B cell (primary cell): ENCODE measurements around the gene DPM2.

Experiments
- EZH2 ChIP-seq: IDR thresholded peaks from 2 replicates; pipeline ENCODE4 v1.6.1; 2012; ENCODE audit warnings: borderline replicate concordance, low read depth, mild to moderate bottlenecking, moderate library complexity, low read length; ENCODE audit not compliant: insufficient read depth, poor library complexity, severe bottlenecking
- TF ChIP-seq, protein P1 (sequence below): fragments of 200-600 bp; IDR thresholded peaks from one replicate; pipeline ENCODE4 v1.8.0; 2022; ENCODE audit warnings: antibody characterized with exemption, mild to moderate bottlenecking

DNA sequence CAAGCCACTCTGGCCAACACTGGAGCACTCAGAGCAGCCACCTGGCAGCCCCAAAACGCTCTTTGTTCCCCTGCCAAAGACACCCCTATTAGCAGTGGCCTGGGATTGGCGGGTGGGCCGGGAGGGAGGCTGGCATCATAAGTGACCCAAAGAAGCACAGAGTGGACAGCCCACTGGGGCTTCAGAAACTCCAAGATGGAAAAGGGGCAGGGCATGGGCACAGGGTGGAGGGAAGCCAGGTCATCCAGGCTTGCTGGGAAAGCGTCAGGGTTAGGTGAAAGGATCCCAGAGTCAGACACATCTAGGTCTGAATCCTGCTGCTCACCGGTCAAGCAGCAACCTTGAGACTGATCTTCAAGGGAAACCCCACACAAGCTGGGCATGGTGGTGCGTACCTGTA, 28.3 kb upstream of the DPM2 start:
- TF ChIP-seq, protein P1, sequence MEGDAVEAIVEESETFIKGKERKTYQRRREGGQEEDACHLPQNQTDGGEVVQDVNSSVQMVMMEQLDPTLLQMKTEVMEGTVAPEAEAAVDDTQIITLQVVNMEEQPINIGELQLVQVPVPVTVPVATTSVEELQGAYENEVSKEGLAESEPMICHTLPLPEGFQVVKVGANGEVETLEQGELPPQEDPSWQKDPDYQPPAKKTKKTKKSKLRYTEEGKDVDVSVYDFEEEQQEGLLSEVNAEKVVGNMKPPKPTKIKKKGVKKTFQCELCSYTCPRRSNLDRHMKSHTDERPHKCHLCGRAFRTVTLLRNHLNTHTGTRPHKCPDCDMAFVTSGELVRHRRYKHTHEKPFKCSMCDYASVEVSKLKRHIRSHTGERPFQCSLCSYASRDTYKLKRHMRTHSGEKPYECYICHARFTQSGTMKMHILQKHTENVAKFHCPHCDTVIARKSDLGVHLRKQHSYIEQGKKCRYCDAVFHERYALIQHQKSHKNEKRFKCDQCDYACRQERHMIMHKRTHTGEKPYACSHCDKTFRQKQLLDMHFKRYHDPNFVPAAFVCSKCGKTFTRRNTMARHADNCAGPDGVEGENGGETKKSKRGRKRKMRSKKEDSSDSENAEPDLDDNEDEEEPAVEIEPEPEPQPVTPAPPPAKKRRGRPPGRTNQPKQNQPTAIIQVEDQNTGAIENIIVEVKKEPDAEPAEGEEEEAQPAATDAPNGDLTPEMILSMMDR: no peak
- no peak for TF ChIP-seq EZH2
